Loucy (cell line): Measurements from ENCODE around the gene ARHGAP26.

Source experiments
- H2AFZ ChIP-seq: fragments of 200-600 bp; sonication (generic); 2 replicates; pipeline ENCODE4 v1.6.0; 2016; ENCODE audit warnings: antibody characterized with exemption, mild to moderate bottlenecking, low read length, moderate library complexity
- H3F3A ChIP-seq: fragments of 200-600 bp; 2 replicates; pipeline ENCODE4 v1.6.0; 2016; ENCODE audit warnings: antibody characterized with exemption, low read depth, mild to moderate bottlenecking
- H3K27me3 ChIP-seq: fragments of 200-600 bp; sonication (generic); 2 replicates; pipeline ENCODE4 v1.6.1; 2014; ENCODE audit warnings: low read length, mild to moderate bottlenecking; ENCODE audit not compliant: insufficient read depth, poor library complexity, severe bottlenecking
- H3K36me3 ChIP-seq: fragments of 200-600 bp; sonication (generic); 2 replicates; pipeline ENCODE4 v1.6.1; 2016; ENCODE audit warnings: low read length; ENCODE audit not compliant: insufficient read depth
- H3K4me1 ChIP-seq: fragments of 200-600 bp; sonication (generic); 2 replicates; pipeline ENCODE4 v1.5.1; 2014; ENCODE audit warnings: low read length, mild to moderate bottlenecking; ENCODE audit not compliant: insufficient read depth, poor library complexity, severe bottlenecking
- H3K4me2 ChIP-seq: fragments of 200-600 bp; sonication (generic); 2 replicates; pipeline ENCODE4 v1.6.0; 2014; ENCODE audit warnings: antibody characterized with exemption, low read length, low read depth, mild to moderate bottlenecking; ENCODE audit not compliant: poor library complexity, severe bottlenecking
- H3K4me3 ChIP-seq: fragments of 200-600 bp; sonication (generic); 2 replicates; pipeline ENCODE4 v1.5.1; 2014; ENCODE audit warnings: low read length, mild to moderate bottlenecking, mixed read lengths; ENCODE audit not compliant: poor library complexity, severe bottlenecking
- H3K79me2 ChIP-seq: fragments of 200-600 bp; sonication (generic); 2 replicates; pipeline ENCODE4 v1.6.1; 2014; ENCODE audit warnings: low read length; ENCODE audit not compliant: insufficient read depth
- H3K9ac ChIP-seq: fragments of 200-600 bp; sonication (generic); 2 replicates; pipeline ENCODE4 v1.6.0; 2014; ENCODE audit warnings: mild to moderate bottlenecking, low read depth, low read length, moderate library complexity; ENCODE audit not compliant: poor library complexity, severe bottlenecking
- H3K9me2 ChIP-seq: fragments of 200-600 bp; sonication (generic); replicated peaks from 2 replicates; pipeline ENCODE4 v1.6.1; 2016; ENCODE audit warnings: low read depth, low read length, mixed read lengths
- H3K9me3 ChIP-seq: fragments of 200-600 bp; sonication (generic); 2 replicates; pipeline ENCODE4 v1.6.1; 2014; ENCODE audit warnings: mild to moderate bottlenecking, antibody characterized with exemption, low read length, low read depth; ENCODE audit not compliant: insufficient read depth
- H4K20me1 ChIP-seq: fragments of 200-600 bp; sonication (generic); 2 replicates; pipeline ENCODE4 v1.6.0; 2014; ENCODE audit warnings: antibody characterized with exemption, low read length, mild to moderate bottlenecking; ENCODE audit not compliant: insufficient read depth, poor library complexity, severe bottlenecking
- CTCF ChIP-seq: fragments of 200-600 bp; sonication (generic); conservative IDR thresholded peaks from 2 replicates; pipeline ENCODE4 v1.5.1; 2014; ENCODE audit warnings: mild to moderate bottlenecking, antibody characterized with exemption, low read length
- EZH2phosphoT487 ChIP-seq: fragments of 200-600 bp; IDR thresholded peaks from 2 replicates; pipeline ENCODE4 v1.6.1; 2018; ENCODE audit warnings: antibody characterized with exemption, mild to moderate bottlenecking, moderate library complexity, borderline replicate concordance

The ARHGAP26 gene

DNA sequence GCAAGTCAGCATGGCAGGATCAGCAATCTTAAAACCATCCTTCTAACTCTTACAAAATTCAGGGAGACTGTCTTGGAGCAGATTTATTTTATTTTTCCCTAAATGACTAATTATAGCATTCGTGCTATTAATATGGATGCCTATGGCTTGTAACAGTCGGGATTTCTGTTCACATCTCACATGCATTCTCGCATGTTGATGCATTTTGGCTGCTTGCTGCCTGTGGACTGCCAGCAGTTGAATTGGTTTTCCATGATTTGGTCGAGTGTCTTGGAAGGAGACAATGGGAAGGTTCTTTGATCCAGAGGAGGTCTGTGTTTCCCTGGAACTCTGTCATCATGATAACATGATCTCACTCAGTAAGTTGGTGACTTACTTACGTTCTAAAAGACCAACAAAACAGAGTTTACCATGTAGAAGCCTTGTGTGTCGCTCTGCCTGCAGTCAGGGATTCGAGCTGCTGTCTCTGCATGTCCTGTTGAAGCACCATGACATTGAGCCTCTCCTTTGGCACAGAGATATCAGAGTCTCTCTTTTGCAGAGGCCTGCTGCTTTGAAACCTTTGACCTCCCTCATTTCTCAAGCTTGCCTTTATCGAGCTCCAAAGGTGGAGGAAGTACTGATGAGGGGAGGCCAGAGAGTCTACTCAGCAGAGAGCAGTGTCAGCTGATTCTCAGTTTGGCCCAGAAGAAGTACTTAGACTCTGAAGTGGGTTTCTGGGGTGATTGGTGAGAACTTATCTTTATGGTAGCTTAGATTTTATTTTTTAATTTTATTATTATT lies 82.4 kb downstream of the ARHGAP26 start:
- no peaks in the 10 kb centered on the region for H3F3A ChIP-seq
- no peak for TF ChIP-seq EZH2phosphoT487
- TF ChIP-seq CTCF: no peak
- H3K27me3 ChIP-seq: no peaks in the 10 kb centered on the region
- H3K79me2 ChIP-seq: 0 out of 2 replicates have a peak, but pooled peaks cover 13% of the 10 kb centered on the region
- H3K4me3 ChIP-seq: no peak overlapping the region
- H3K9me2 ChIP-seq: no peaks in the 10 kb centered on the region
- no peak overlapping the region for H3K9ac ChIP-seq
- peaks cover 3% of the 10 kb centered on the region for H4K20me1 ChIP-seq
- no peak overlapping the region for H2AFZ ChIP-seq
- H3K4me1 ChIP-seq: peaks cover 30% of the 10 kb centered on the region
- no peaks in the 10 kb centered on the region for H3K36me3 ChIP-seq
- no peak overlapping the region for H3K4me2 ChIP-seq
- no peaks in the 10 kb centered on the region for H3K9me3 ChIP-seq

DNA sequence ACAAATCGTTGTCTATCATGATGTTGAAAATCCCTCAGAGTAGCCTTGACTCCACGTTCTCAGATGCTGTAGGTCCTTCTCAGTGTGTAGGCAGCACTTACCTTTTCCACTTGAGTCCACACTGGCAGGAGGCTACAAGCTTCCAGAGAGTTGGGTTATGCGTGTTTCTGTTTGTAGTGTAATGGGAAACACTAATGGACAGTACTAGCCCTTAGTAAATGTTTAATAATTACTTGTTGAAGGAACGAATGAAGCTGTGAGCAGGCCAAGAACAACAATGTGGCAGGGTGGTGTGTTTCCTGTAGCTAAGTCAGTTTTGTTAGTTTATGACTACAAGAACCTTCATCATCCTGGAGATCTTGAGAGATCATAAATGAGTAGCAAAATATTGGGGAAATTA lies 83.5 kb downstream of the ARHGAP26 start:
- Histone ChIP-seq H3K9me2 (no peaks in the 10 kb centered on the region), H3K9ac (no peak overlapping the region)

DNA sequence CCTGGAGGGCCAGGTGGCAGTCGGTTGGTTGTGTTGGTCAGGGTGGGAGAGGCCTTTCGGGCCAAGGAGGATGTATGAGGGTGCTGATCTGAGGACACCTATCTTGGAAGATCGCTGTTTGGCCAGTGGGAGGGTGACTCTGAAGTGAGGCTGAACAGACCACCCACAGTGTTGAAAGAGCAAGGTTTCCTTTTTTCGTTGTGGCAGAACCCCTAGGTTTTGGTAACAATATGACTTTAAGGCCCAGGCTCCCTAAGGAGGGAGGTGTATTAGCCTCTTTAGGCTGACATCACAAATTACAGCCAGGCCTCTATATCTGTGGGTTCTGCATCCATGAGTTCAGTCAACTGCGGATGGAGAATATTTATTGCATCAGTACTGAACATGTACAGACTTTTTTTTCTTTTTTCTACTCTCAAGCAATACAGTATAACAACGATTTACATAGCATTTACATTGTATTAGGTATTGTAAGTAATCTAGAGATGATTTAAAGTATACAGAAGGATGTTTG lies 86.1 kb downstream of the ARHGAP26 start:
- Histone ChIP-seq H3K36me3 (no peaks in the 10 kb centered on the region), H3K4me1 (peaks cover 17% of the 10 kb centered on the region), H3K79me2 (peaks cover 7% of the 10 kb centered on the region; the same call in 1 of the 2 replicates), H3K4me3 (no peak overlapping the region), H2AFZ (no peak overlapping the region), H3K27me3 (no peaks in the 10 kb centered on the region), H4K20me1 (peaks cover 3% of the 10 kb centered on the region), H3K9me2 (no peaks in the 10 kb centered on the region), H3K9ac (no peak overlapping the region), H3F3A (no peaks in the 10 kb centered on the region), H3K9me3 (no peaks in the 10 kb centered on the region), H3K4me2 (no peak overlapping the region)
- TF ChIP-seq CTCF (no peak), EZH2phosphoT487 (no peak)

More for the DNA sequence above, 83.5 kb downstream of the ARHGAP26 start:
- Histone ChIP-seq H3K9me3 (no peaks in the 10 kb centered on the region), H3K4me2 (peak overlapping the region; percentile 23), H4K20me1 (peaks cover 3% of the 10 kb centered on the region), H3F3A (no peaks in the 10 kb centered on the region), H3K79me2 (0 out of 2 replicates have a peak, but pooled peaks cover 13% of the 10 kb centered on the region), H3K4me1 (peaks cover 22% of the 10 kb centered on the region), H3K27me3 (no peaks in the 10 kb centered on the region), H2AFZ (no peak overlapping the region), H3K36me3 (no peaks in the 10 kb centered on the region), H3K4me3 (no peak overlapping the region)
- TF ChIP-seq CTCF: no peak
